ENCODE data around the gene OR2B2. TPM values are rescaled to one million over a fixed set of nuclear protein-coding genes. Genes with fewer than 3 reads are reported as not detected.

Gene OR2B2
- total and polyA plus RNA-seq, 2 donors from 2014 or later, result not detected

GRCh38 chr6:27874016-27874415 is 38.2 kb downstream of the OR2B2 start:
- peak overlapping the region in 2 of 3 donors; percentile 58 to 86 for H3K4me3 ChIP-seq (ENCODE audit: low read length in 3 of 3)
- H3K36me3 ChIP-seq (ENCODE audit: control insufficient read depth in 2 of 3, insufficient read depth in 3 of 3, low read length in 3 of 3), result no peaks in the 10 kb centered on the region
- TF ChIP-seq, protein P1, sequence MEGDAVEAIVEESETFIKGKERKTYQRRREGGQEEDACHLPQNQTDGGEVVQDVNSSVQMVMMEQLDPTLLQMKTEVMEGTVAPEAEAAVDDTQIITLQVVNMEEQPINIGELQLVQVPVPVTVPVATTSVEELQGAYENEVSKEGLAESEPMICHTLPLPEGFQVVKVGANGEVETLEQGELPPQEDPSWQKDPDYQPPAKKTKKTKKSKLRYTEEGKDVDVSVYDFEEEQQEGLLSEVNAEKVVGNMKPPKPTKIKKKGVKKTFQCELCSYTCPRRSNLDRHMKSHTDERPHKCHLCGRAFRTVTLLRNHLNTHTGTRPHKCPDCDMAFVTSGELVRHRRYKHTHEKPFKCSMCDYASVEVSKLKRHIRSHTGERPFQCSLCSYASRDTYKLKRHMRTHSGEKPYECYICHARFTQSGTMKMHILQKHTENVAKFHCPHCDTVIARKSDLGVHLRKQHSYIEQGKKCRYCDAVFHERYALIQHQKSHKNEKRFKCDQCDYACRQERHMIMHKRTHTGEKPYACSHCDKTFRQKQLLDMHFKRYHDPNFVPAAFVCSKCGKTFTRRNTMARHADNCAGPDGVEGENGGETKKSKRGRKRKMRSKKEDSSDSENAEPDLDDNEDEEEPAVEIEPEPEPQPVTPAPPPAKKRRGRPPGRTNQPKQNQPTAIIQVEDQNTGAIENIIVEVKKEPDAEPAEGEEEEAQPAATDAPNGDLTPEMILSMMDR (IDR thresholded peaks at IDR 0.05; ENCODE audit: borderline replicate concordance, extremely low read depth, insufficient read depth), result no peak
- peak overlapping the region in 1 of 3 donors; percentile 79 for H3K9ac ChIP-seq (ENCODE audit: low read length in 3 of 3)
- H3K4me1 ChIP-seq (ENCODE audit: control insufficient read depth in 2 of 3, insufficient read depth in 2 of 3, low read depth in 1 of 3, low read length in 3 of 3), result no peaks in the 10 kb centered on the region
- FAIRE-seq, result no peak
- H3K27me3 ChIP-seq (ENCODE audit: control insufficient read depth, insufficient read depth, low read length), result no peaks in the 10 kb centered on the region
- no peaks in the 10 kb centered on the region for H3K9me3 ChIP-seq (ENCODE audit: control insufficient read depth in 2 of 3, insufficient read depth in 1 of 3, low read length in 3 of 3)
- no peak for DNase-seq
- intact Hi-C loops (cut with DNase I), result no loop called here
- no peak overlapping the region for H3K27ac ChIP-seq (ENCODE audit: low read depth in 2 of 2, low read length in 2 of 2)

- Histone ChIP-seq H3K36me3 (ENCODE audit: control insufficient read depth in 2 of 3, insufficient read depth in 3 of 3, low read length in 3 of 3) (no peaks in the 10 kb centered on the region), H3K4me1 (ENCODE audit: control insufficient read depth in 2 of 3, insufficient read depth in 2 of 3, low read depth in 1 of 3, low read length in 3 of 3) (no peaks in the 10 kb centered on the region), H3K27me3 (ENCODE audit: control insufficient read depth, insufficient read depth, low read length) (no peaks in the 10 kb centered on the region), H3K4me3 (ENCODE audit: low read length in 3 of 3) (peak overlapping the region; percentile 58 to 86 (median 60)), H3K27ac (ENCODE audit: low read depth in 2 of 2, low read length in 2 of 2) (peak overlapping the region; percentile 1 to 23), H3K9me3 (ENCODE audit: control insufficient read depth in 2 of 3, insufficient read depth in 1 of 3, low read length in 3 of 3) (no peaks in the 10 kb centered on the region), H3K9ac (ENCODE audit: low read length in 3 of 3) (peak overlapping the region in 1 of 3 donors; percentile 79)
- DNase-seq, result peak; percentile 86 to 96 (median 94)
- TF ChIP-seq, protein P1 (IDR thresholded peaks at IDR 0.05; ENCODE audit: borderline replicate concordance, extremely low read depth, insufficient read depth), result no peak
- intact Hi-C loops (cut with DNase I), result no loop called here
- FAIRE-seq, result no peak
These were observed 38.9 kb downstream of the OR2B2 start for GRCh38 chr6:27873021-27873940.

GRCh38 chr6:27872642-27873020 is 39.6 kb downstream of the OR2B2 start:
- H3K9me3 ChIP-seq (ENCODE audit: control insufficient read depth in 2 of 3, insufficient read depth in 1 of 3, low read length in 3 of 3), result no peaks in the 10 kb centered on the region
- H3K4me1 ChIP-seq (ENCODE audit: control insufficient read depth in 2 of 3, insufficient read depth in 2 of 3, low read depth in 1 of 3, low read length in 3 of 3), result no peaks in the 10 kb centered on the region
- intact Hi-C loops (cut with DNase I), result no loop called here
- DNase-seq (no peak), FAIRE-seq (no peak)
- TF ChIP-seq, protein P1 (IDR thresholded peaks at IDR 0.05; ENCODE audit: borderline replicate concordance, extremely low read depth, insufficient read depth), result no peak
- H3K27me3 ChIP-seq (ENCODE audit: control insufficient read depth, insufficient read depth, low read length), result no peaks in the 10 kb centered on the region
- peak overlapping the region in 1 of 3 donors; percentile 79 for H3K9ac ChIP-seq (ENCODE audit: low read length in 3 of 3)
- H3K4me3 ChIP-seq (ENCODE audit: low read length in 3 of 3), result peak overlapping the region; percentile 58 to 86 (median 60)
- H3K36me3 ChIP-seq (ENCODE audit: control insufficient read depth in 2 of 3, insufficient read depth in 3 of 3, low read length in 3 of 3), result no peaks in the 10 kb centered on the region
- peak overlapping the region in 1 of 2 donors; percentile 57 for H3K27ac ChIP-seq (ENCODE audit: low read depth in 2 of 2, low read length in 2 of 2)
